GM12875 (cell line): ENCODE measurements around the gene CLEC5A.

Experiments
- H3K4me3 ChIP-seq: one replicate; pipeline ENCODE4 v1.5.1; 2011; ENCODE audit warnings: low read depth, low read length, control low read depth
- TF ChIP-seq, protein P1 (sequence below): IDR thresholded peaks from 2 replicates; pipeline ENCODE4 v1.5.1; 2011; ENCODE audit warnings: low read depth, mild to moderate bottlenecking, control low read depth, inconsistent platforms, low read length, moderate library complexity, borderline replicate concordance; ENCODE audit not compliant: insufficient read depth

CLEC5A gene

DNA sequence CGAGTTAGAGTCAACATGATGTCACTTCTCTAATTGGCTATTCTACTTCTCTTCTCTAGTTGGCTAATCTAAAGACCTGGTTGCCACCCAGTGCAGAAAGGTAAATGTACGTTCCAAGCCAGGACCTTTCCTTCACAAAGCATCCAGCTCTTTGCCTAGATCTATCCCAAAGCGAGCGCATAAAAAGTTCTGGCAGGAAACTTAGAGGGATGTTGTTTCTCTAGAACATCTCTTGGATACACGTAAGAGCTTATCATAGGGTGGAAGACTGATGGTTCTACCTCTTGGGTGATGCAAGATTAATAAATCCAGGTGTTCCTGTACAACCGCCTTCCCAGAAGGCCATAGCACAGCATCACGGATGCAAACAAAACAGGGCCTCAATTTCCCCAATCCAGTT is 26.9 kb upstream of the CLEC5A start, which contains the start of gene TAS2R38:
Gene TAS2R38 (minus strand): TSS at position 101 of the 400 bp plus-strand sequence. CDS start 84 bp downstream, at position 17.
- TF ChIP-seq, protein P1, sequence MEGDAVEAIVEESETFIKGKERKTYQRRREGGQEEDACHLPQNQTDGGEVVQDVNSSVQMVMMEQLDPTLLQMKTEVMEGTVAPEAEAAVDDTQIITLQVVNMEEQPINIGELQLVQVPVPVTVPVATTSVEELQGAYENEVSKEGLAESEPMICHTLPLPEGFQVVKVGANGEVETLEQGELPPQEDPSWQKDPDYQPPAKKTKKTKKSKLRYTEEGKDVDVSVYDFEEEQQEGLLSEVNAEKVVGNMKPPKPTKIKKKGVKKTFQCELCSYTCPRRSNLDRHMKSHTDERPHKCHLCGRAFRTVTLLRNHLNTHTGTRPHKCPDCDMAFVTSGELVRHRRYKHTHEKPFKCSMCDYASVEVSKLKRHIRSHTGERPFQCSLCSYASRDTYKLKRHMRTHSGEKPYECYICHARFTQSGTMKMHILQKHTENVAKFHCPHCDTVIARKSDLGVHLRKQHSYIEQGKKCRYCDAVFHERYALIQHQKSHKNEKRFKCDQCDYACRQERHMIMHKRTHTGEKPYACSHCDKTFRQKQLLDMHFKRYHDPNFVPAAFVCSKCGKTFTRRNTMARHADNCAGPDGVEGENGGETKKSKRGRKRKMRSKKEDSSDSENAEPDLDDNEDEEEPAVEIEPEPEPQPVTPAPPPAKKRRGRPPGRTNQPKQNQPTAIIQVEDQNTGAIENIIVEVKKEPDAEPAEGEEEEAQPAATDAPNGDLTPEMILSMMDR = no peak
- no peak within 1 kb of the TSS for H3K4me3 ChIP-seq

- TF ChIP-seq, protein P1 = no peak
- H3K4me3 ChIP-seq = no peak overlapping the region
These were observed 14.1 kb upstream of the CLEC5A start for GRCh38 chr7:141960687-141961422.

- TF ChIP-seq, protein P1 = no peak
- H3K4me3 ChIP-seq = no peak overlapping the region
These were observed 9.3 kb upstream of the CLEC5A start for GRCh38 chr7:141956084-141956483.

DNA sequence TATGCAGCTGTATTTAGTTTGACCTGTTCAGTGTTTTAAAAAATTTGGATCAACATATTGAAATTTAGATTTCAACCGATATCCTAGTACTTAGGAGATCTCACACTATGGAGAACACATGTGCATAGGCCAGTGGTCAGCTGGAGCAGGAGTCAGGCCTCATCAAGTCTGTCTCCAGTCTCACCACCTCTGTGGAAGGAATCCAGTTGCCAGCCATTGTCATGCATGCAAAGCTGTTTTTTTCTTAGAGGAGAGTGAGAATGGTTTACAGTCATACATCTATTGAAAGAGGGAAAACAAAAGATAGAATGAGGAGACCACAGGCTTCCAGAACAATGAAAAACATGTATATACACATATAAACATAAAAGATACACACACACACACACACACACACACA is 7.6 kb upstream of the CLEC5A start:
- TF ChIP-seq, protein P1 = no peak
- H3K4me3 ChIP-seq = no peak overlapping the region

- no peak overlapping the region for H3K4me3 ChIP-seq
- TF ChIP-seq, protein P1 = no peak
These were observed 5.7 kb upstream of the CLEC5A start for GRCh38 chr7:141952461-141952860.

- H3K4me3 ChIP-seq = no peak overlapping the region
- TF ChIP-seq, protein P1 = no peak
These were observed 4.0 kb upstream of the CLEC5A start for GRCh38 chr7:141950806-141951205.

DNA sequence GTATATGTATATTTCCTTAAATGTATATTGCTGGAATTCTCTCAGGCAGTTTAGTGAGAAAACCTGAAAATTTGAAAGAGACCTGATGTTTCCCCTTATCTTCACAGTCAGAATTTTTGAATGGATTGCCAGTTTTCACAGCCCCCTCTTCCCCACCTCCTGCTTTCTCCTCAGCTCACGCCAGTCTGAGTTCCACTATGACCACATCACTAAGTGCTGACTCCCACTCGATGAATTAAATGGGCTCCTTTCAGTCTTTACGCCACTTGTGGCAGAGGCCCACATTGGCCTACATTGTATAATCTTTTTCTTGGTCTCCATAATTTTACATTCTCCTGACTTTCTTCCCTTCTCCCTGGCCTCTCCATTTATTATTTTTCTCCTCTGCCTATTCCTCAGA is 3.1 kb upstream of the CLEC5A start:
- no peak overlapping the region for H3K4me3 ChIP-seq

More for the DNA sequence above, 3.1 kb upstream of the CLEC5A start:
- TF ChIP-seq, protein P1 = no peak
